SIG-M5 treated with dmso at 0.1 percent for 504 hours (cell line): ENCODE results near the gene CASK.
"Not testable (repeated sequence)": the region's sequence is repeated elsewhere in the genome, so short reads cannot be mapped to it uniquely, and the experiment has no call there.

Experiments
- DNase-seq: peaks from one replicate; lab custom pipeline; 2025; ENCODE audit not compliant: unreplicated experiment; lab: John Stamatoyannopoulos, UW

CASK gene

DNA sequence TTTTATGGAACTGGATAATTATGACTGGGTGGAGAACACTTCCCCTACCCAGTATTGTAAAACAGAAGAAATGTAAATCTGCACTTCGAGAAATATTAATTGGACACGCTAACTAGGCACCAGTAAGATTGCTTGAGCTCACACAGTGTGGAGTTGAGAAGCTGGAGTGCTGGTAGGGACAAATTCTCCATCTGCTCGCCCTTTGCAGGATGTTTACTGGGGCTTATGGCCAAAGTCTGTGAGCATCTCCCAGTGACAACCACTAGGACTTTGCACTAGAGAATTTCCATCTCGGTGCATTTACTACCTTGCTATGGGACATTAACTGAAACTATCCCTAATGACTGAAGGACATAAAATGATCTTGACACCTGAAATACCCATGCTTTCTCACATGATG, 268.3 kb downstream of the CASK start:
- no peak for DNase-seq

DNA sequence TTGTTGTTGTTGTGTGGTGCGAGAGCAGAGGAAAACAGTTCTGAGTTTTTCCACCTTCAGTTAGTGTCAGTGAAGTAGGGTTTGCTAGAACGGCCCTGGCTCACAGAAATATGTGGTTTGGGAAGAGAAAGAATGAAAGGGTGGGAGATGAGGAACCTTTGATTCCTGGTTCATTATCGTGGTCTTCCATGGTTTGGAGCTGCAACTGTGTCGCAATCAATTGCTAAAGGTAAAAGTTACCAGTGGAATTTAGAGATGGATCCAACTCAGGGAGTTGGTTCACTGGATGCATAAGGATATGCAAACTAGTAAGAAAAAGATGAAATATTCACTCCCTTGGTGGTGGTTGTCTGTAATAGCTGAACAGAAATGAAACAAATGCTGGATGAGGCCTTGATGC, 270.2 kb downstream of the CASK start:
- DNase-seq = no peak

DNA sequence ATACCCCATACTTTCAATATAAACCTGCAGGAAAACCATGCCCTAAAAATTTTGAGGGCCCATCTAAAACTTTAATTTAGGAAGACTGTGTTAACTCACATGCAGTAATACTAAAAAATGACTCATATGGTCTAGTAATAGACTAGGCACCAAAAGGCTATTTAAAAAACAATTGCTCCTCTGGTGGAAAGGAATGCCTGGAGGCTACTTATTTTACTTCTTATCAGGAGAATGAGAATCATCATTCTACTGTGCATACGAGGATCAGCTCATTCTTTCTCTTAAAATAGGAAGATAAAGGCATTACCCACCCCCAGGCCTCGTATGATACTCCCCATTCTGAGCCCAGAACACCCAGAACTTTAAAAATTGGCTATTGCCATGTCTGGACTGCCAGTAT, 277.2 kb downstream of the CASK start:
- not testable (repeated sequence) for DNase-seq

DNA sequence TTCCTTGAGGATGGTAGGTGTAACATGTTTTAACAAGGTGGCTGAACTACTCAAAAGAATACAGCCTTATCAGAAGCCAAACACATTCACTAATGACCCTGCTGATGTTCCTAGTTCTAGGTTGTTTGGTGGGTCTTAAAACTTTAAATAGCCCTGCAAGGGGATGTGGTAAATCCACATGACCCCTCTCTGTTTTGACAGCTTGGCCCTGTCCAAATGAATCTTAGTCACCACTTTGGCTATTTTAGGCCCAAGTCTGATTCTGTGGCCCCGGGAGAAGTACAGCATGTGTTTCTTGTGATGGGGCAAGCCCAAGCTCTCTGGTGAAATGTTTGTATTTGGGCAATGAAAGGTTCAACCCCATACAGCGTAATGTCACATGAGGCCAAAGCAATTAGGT, 289.1 kb downstream of the CASK start:
- peak; percentile 78 for DNase-seq

DNA sequence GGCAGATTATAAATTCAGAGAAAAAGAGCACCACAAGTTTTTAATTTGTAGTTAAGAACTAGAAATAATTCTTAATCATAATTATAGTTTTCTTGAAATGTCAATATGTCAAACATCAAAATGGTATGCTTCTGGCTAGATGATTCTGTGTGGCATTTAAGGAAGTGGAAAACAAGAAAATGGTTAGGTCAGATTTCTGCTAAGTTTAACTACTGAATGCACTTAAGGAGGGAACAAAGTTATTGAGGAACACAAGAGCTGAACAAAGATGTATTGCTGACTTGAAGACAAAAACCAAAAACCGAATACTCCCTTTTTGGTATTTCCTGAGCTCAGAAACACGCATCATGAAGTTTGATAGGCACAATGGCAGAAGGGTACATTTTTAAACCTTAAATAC, 293.3 kb downstream of the CASK start:
- peak; percentile 0 for DNase-seq

DNA sequence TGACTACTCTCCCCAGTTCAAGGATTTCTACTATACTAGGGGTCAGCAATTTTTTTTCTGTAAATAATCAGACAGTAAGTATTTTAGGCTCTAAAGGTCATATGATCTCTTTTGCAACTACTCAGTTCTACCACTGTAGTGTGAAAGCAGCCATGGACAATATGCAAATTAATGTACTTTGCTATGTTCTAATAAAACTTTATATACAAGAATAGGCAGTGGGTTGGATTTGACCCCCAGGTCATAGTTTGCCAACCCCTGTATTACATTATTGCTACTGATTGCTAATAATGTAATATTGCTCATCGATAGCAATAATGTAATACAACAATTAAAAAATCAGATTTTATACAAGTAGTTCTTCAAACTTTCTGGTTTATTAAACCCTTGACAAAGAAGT, 293.8 kb downstream of the CASK start:
- no peak for DNase-seq

DNA sequence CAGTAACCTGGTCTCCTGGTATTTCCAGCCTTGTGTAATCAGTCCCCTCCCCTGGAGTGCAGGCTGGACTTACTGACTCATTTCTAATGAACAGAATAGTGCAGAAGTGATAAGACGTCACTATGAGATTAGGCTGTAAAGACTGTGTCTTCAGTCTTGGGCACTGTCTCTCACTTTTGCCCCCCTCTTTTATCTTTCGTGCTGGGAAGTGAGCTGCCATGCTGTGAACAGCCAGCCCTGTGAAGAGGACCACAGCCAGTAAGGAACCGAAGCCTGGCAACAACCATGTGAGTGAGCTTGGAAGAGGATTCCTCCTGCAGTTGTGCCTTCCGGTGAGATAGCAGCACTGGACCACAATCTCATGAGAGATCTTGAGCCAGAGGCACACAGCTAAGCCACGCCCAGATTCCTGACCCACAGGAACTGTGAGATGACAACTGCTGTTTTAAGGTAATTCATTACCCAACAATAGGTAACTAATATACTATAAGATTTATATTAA, 302.1 kb downstream of the CASK start:
- no peak for DNase-seq

DNA sequence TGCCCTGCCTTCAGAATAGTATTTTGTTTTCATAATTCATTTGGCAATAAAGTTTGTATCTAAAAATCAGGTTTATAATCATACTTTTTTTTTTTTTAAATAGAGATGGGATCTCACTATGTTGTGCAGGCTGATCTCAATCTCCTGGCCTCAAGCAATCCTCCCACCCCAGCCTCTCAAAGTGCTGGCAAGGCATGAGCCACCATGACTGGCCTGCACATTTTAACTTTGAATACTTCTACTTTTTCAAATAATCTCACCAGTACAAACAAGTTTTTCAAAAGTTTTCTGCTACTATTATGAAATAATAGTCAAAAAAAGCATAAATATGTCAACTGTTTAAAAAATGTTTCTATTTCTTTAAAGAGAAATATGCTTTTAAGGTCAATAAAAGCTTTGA, 304.1 kb downstream of the CASK start:
- no peak for DNase-seq

DNA sequence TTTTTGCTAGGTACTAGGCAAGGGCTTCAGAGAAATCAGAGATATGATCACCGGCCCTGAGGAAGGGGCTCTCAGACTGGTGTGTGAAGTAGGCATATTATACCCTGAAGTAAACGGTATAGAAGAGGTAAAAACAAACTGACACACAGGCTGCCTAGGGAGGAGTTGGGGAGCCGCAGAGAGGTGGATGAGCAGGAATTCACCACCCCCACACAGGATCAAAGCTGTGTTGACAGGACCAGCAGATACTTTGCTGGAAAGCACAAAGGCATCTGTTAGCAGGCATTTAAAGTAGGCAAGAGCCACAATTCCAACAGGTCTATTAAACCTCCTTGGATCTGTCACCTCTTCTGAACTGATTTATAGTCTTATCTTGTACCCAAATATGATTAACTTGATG, 306.4 kb downstream of the CASK start:
- DNase-seq = no peak

DNA sequence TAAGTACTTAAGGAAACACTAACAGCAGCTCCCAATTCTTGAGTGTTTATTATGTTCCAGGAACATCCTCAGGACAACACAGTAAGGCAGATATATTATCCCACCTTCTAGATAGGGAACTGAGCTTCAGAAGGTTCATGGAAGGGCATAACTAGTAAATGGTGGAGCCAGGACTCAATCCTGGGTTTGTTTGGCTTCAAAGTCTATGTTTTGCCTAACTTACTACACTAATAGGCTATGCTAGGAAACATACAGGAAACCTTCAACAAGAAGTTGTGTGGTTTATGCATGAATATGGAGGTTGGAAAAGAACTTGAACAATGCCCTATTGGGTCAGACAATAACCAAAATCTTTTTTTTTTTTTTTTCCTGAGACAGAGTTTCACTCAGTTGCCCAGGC, 307.1 kb downstream of the CASK start:
- DNase-seq = no peak

DNA sequence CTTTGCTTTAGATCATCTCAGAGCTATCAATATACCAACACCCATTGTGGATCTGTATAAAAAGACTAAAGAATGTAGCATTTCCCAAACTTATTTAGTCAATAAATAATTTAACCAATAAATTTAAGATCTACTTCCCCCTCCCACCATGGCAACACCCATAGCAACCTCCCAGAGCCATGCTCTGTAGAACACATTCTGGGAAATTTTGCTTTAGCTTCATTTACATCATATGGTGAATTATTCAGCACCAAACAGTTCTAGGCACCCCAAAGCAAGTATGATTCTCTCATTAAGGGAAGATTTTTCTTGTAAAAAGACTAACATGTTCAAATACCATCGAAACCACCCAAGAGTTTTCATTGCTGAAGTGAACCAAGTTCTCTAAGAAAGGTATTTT, 315.1 kb downstream of the CASK start:
- no peak for DNase-seq

DNA sequence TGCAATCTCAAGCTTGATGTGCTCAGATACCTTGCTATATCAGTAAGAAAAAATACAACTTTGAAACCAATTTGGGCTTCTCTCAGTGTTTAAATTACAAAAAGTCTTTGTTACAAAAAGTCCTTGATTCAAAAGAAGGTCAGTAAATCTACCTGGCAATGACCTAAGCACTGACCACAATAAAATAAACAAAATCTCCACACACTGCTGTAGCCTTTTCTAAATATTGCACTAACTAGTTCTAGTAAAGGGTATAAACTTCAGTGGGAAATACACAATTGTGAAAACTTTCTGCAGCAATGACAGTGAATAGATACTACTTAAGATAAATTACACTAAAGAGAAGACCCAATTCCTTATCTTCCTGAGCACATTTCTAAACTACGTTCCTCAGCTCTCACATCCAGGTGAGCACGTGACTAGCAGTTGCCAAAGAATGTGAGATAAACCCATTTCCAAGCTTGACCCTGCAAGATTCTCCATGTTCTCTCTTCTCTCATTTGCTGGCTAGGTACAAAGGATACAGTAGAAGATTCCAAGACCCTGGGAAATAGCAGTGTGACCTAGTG, 316.0 kb downstream of the CASK start:
- DNase-seq = no peak

DNA sequence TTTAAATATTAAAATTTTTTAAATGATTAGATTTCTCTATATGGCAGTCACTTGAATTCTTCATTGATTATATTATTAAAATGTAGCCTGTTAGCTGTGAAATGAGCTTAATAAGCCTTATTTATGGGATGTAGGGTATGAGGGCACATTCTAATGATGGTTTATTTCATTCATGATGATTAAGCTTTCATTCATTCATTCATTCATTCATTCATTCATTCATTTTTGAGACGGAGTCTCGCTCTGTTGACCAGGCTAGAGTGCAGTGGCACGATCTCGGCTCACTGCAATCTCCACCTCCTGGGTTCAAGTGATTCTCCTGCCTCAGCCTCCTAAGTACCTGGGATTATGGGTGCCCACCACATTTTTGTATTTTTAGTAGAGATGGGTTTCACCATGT, 317.3 kb downstream of the CASK start:
- DNase-seq = not testable (repeated sequence)

DNA sequence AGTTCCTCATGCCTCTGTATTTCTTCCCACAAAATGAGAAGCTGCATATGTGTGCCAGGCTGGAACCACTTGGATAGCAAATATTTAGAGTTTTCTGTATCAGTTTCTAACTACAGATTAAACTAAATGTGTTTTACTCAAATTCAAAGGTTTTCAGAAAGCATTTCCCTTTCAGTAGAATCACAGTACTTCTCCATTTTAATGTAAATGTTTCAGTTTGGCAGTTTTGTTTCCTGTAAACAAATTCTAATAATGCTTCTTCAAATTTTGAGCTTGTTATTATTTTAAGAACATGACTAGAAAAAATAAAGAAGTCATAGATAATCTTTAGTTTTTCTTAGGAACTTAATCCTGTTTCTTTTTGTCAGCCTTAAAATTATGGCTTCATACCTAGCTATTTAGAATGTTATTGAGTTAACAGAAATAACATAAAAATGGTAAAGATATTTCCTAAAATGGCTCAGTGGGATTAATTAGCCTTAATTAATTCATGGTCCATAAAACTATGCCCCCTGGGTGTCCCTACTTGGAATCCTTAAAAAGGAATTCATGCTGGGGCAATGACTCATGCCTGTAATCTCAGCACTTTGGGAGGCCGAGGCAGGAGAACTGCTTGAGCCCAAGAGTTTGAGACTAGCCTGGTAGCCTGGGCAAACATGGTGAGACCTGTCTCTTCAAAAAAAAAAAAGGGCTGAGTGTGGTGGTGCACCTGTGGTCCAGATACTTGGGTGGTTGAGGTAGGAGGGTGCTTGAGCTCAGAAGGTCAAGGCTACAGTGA, 318.4 kb downstream of the CASK start:
- DNase-seq = no peak

DNA sequence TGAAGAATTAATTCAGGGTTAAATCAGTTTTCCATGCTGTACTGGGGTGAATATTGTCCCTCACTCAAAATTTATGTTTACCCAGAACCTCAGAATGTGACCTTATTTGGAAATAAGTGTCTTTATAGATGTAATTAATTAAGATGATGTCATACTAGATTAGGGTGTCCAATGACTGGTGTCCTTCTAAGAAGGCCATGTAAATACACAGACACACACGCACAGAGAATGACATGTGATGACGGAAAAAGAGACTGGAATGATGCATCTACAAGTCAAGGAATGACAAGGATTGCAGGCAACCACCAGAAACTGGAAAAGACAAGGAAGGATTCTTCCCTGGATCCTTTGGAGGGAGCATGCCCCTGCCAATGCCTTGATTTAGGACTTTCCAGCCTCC, 319.2 kb downstream of the CASK start:
- no peak for DNase-seq

DNA sequence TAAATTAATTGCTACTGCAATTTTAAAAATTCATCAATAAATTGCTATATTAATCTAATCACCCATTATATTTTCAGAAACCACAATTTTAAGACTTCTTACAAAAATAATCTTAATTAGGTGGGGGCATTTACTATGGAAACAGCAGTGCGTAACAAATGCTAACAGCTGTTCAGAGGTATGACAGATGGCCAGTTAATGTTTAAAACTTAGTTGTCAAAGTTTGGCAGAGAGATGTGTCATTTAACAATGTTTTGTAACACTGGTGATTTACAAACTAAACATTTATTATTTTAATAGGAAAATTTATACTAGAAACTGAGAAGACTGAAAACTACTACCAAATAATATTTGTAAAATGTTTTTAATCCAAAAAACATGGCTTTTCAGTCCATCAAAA, 319.8 kb downstream of the CASK start:
- DNase-seq = no peak

DNA sequence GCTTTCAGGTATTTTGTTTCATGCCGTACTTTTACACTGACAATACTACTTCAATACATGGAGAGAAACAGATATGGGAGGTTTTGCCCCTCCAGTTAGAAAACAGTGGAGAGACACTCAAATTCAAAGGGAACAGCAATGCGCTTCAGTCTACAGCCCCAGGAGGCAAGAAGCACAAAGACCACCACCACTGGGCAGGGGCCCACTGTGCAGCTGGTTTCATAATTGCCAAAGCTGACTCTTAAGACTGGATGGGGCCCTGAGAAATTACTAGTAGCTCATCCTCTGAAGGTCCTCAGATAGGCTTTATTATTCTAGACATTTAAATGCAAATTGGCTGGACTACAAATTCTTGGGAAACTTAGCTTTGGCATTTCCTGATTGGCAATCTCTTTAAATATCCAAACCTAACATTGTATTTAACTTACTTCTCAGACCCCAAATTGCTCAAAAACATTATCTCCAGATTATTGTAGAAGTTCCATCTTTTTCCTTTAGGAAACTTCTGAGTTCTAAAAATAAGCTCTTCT, 320.5 kb downstream of the CASK start:
- DNase-seq = no peak

DNA sequence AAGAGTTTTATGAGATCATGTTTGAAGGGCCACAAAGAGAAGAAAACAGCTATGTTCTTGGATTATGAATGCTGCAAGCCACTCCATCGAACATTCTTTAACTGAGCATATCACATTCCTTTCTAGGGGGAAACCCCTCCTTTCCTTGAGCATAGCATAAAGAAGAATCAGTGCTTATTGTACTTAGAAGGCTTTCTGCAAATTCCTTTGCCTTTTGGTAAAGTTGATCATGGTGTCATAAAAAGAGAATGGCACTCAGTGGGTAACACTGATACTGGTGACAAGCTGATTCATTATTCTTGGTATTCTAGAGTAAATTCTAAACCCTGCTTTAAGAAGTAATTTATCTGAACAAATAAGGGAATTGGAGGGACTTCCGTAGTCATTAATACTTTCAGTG, 323.1 kb downstream of the CASK start:
- no peak for DNase-seq

DNA sequence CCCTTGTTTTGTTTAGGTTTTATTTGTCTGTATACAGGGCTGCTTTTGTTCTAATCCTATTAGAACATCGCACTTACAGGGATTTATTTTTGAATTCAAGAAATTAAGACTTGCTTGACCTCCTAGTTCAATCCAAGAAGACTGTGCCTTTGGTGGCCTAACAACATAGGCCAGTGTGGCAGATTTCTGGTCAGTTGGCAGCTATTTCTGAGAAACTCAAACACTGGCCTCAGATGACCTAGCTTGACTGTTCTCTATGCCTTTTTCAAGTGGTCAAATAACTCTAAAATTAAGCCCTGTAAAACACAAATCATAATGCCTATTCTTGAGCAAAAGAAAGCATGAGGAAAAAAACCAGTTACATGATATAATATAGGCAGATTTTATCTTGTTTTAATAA, 323.8 kb downstream of the CASK start:
- DNase-seq = no peak

DNA sequence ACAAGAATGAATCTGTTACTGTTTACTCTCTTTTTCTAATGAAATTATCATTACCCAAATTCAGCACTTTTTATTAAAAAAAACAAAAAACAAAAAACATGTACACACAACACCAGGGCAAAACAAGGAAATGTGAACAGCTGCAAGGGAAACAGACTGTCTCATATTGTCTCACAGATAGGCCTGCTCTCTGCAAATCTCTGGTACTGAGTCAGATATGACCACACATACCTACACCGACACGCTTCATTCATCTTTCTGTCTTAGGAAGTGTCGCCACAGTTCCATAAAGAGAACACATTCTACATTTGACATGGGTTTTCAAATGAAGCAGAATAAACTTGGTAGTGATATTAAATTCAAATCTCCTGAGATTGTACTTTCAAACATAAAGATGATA, 326.8 kb downstream of the CASK start:
- no peak for DNase-seq

DNA sequence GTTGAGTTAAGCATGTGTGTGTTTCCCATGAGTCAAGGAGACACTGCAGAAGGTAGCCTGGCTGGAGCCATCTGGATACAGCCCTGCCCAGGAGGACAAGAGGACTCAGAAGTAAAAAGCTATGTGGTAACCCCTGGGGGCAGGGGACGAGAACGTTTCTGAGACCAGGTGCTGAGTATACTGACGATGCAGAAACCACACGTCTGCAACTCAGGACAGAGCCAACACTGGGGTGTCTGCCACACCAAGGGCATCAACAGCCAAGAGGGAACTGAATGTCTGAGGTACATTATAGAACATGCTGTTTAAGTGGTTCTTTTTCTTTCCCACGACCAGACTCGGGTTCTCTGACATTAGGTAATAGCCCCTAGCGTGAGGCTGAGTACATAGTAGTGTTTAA, 328.7 kb downstream of the CASK start:
- no peak for DNase-seq

DNA sequence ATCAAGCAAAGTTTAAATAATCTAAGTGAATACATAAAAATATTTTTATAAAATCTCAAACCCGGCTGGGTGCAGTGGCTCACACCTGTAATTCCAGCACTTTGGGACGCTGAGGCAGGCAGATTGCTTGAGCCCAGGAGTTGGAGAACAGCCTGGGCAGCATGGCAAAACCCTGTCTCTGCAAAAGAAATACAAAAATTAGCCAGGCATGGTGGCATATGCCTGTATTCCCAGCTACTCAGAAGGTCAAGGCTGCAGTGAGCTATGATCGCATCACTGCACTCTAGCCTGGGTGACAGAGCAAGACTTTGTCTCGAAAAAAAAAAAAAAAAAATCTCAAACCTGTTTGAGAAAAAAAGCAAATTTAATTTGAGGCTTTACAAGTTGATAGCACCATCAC, 331.4 kb downstream of the CASK start:
- no peak for DNase-seq

DNA sequence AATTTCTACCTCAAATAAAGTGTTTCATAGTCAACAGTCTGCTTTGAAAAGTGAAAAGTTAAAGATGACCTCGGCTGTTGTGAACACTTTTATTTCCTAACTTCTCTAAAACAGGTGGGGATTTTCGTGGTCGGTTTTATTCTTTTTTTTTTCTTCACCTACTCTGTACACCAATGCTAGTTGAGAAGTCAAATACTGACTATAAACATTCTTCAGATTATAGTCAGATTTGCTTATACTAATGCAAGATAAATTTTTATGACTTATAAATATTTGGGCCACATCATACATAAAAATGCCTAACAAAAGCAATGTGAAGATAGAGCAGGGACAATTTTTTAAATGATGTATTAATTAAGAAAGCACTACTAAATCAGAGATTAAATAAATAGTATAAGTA, 332.7 kb downstream of the CASK start:
- DNase-seq = no peak
